IMR-90 (cell line): ENCODE measurements around the gene STMN3. TPM values are rescaled to one million over a fixed set of nuclear protein-coding genes. Genes with fewer than 3 reads are reported as not detected.

Experiments
- ATAC-seq: fragments of 200-7000 bp; cut with Tn5 transposase; 2 replicates; pipeline ENCODE4 v1.9.1; 2020; ENCODE audit warnings: low read depth, mild to moderate bottlenecking, moderate library complexity
- BruUV-seq: library from RNA; stranded (reverse); fragments of 400-500 nt; replicated peaks from 2 replicates; lab custom pipeline; 2021; lab: Mats Ljungman, UMichigan
- CTCF ChIA-PET: fragments of 300-600 bp; formaldehyde crosslinking; extraction: SDS; loops from one replicate; lab custom pipeline; 2021; ENCODE audit warnings: antibody characterized with exemption; lab: Yijun Ruan, JAX
- POLR2A ChIA-PET: fragments of 300-600 bp; sonication (Branson Sonifier 250); formaldehyde crosslinking; loops from one replicate; lab custom pipeline; 2022; ENCODE audit warnings: antibody characterized with exemption; ENCODE audit not compliant: unreplicated experiment; lab: Charles Lee
- DNase-seq: peaks from one replicate; pipeline ENCODE4 v3.0.0; 2013
- H2AFZ ChIP-seq: replicated peaks from 2 replicates; pipeline ENCODE3; 2013; ENCODE audit warnings: low read length, mild to moderate bottlenecking; ENCODE audit not compliant: poor library complexity
- H2AK5ac ChIP-seq: 2 replicates; pipeline ENCODE4 v1.6.1; 2013; ENCODE audit warnings: low read depth, low read length, inconsistent platforms
- H2AK9ac ChIP-seq: replicated peaks from 2 replicates; pipeline ENCODE3; 2013; ENCODE audit warnings: mild to moderate bottlenecking, low read depth, low read length, moderate library complexity; ENCODE audit not compliant: poor library complexity
- H2BK120ac ChIP-seq: 2 replicates; pipeline ENCODE4 v1.6.1; 2013; ENCODE audit warnings: low read depth, low read length, inconsistent platforms
- H2BK15ac ChIP-seq: 3 replicates; pipeline ENCODE4 v1.6.1; 2013; ENCODE audit warnings: low read depth, low read length, inconsistent platforms
- H2BK20ac ChIP-seq: 2 replicates; pipeline ENCODE4 v1.6.1; 2013; ENCODE audit warnings: low read depth, mild to moderate bottlenecking, inconsistent platforms, low read length, moderate library complexity
- H2BK5ac ChIP-seq: 2 replicates; pipeline ENCODE4 v1.6.1; 2013; ENCODE audit warnings: mild to moderate bottlenecking, low read depth, low read length, inconsistent platforms; ENCODE audit not compliant: poor library complexity, severe bottlenecking
- H3K14ac ChIP-seq: replicated peaks from 2 replicates; pipeline ENCODE4 v1.6.1; 2013; ENCODE audit warnings: low read depth, low read length, inconsistent platforms
- H3K18ac ChIP-seq: 2 replicates; pipeline ENCODE4 v1.6.1; 2013; ENCODE audit warnings: low read depth, low read length, control low read depth
- H3K23ac ChIP-seq: 2 replicates; pipeline ENCODE4 v1.6.1; 2013; ENCODE audit warnings: low read depth, low read length, inconsistent platforms
- H3K27ac ChIP-seq: 2 replicates; pipeline ENCODE4 v1.5.1; 2013; ENCODE audit warnings: mild to moderate bottlenecking, control low read depth, low read length; ENCODE audit not compliant: insufficient read depth
- H3K27me3 ChIP-seq: 2 replicates; pipeline ENCODE4 v1.6.1; 2013; ENCODE audit warnings: low read length; ENCODE audit not compliant: control insufficient read depth, insufficient read depth
- H3K36me3 ChIP-seq: 2 replicates; pipeline ENCODE4 v1.6.1; 2013; ENCODE audit warnings: low read length, mixed read lengths; ENCODE audit not compliant: control insufficient read depth, insufficient read depth
- H3K4ac ChIP-seq: 2 replicates; pipeline ENCODE4 v1.6.1; 2013; ENCODE audit warnings: low read depth, low read length, inconsistent platforms
- H3K4me1 ChIP-seq: 2 replicates; pipeline ENCODE4 v1.6.1; 2013; ENCODE audit warnings: low read length, mixed read lengths; ENCODE audit not compliant: control insufficient read depth, insufficient read depth
- H3K4me2 ChIP-seq: 2 replicates; pipeline ENCODE4 v1.6.1; 2013; ENCODE audit warnings: low read depth, mild to moderate bottlenecking, control low read depth, low read length, moderate library complexity
- H3K4me3 ChIP-seq: 2 replicates; pipeline ENCODE4 v1.5.1; 2013; ENCODE audit warnings: low read depth, mild to moderate bottlenecking, control low read depth, low read length, moderate library complexity; ENCODE audit not compliant: insufficient read depth
- H3K56ac ChIP-seq: 2 replicates; pipeline ENCODE4 v1.6.1; 2013; ENCODE audit warnings: low read length, inconsistent platforms; ENCODE audit not compliant: insufficient read depth; ENCODE audit errors: extremely low read depth
- H3K79me1 ChIP-seq, 2 experiments: 2 replicates each; pipeline ENCODE4 v1.6.1; 2013; ENCODE audit warnings: low read length in 2 of 2, inconsistent platforms in 1 of 2, low read depth in 1 of 2
- H3K9ac ChIP-seq: 2 replicates; pipeline ENCODE4 v1.6.1; 2013; ENCODE audit warnings: low read depth, low read length, control low read depth
- H3K9me1 ChIP-seq: 2 replicates; pipeline ENCODE4 v1.6.1; 2013; ENCODE audit warnings: low read length, inconsistent platforms; ENCODE audit not compliant: insufficient read depth
- H3K9me3 ChIP-seq: 2 replicates; pipeline ENCODE4 v1.6.1; 2013; ENCODE audit warnings: low read length; ENCODE audit not compliant: control insufficient read depth, insufficient read depth
- H4K20me1 ChIP-seq: 2 replicates; pipeline ENCODE4 v1.6.1; 2013; ENCODE audit warnings: low read length, inconsistent platforms; ENCODE audit not compliant: insufficient read depth
- H4K5ac ChIP-seq: 2 replicates; pipeline ENCODE4 v1.6.1; 2013; ENCODE audit warnings: mild to moderate bottlenecking, low read depth, low read length, control low read depth
- H4K8ac ChIP-seq, 2 experiments: 2 replicates each; pipeline ENCODE4 v1.6.1; 2013; ENCODE audit warnings: low read depth in 2 of 2, low read length in 2 of 2, control low read depth in 1 of 2, inconsistent platforms in 1 of 2
- H4K91ac ChIP-seq: 2 replicates; pipeline ENCODE4 v1.6.1; 2013; ENCODE audit warnings: low read depth, low read length, inconsistent platforms; ENCODE audit not compliant: insufficient read depth
- CEBPB ChIP-seq: IDR thresholded peaks from 2 replicates; pipeline ENCODE4 v1.6.1; 2012; ENCODE audit warnings: low read depth, low read length, improper control_type of control experiment
- CHD1 ChIP-seq: IDR thresholded peaks from 2 replicates; pipeline ENCODE4 v1.6.1; 2012; ENCODE audit warnings: low read depth, low read length, improper control_type of control experiment
- FOS ChIP-seq: fragments of 150-350 bp; IDR thresholded peaks from 2 replicates; pipeline ENCODE4 v1.6.1; 2016; ENCODE audit warnings: low read depth, low read length
- MAFK ChIP-seq: IDR thresholded peaks from 2 replicates; pipeline ENCODE4 v1.6.1; 2012; ENCODE audit warnings: low read depth, low read length, improper control_type of control experiment
- MXI1 ChIP-seq: IDR thresholded peaks from 2 replicates; pipeline ENCODE4 v1.6.1; 2012; ENCODE audit warnings: low read depth, mild to moderate bottlenecking, low read length, moderate library complexity, borderline replicate concordance
- POLR2A ChIP-seq: IDR thresholded peaks from 2 replicates; pipeline ENCODE4 v1.6.1; 2012; ENCODE audit warnings: mild to moderate bottlenecking, low read depth, low read length
- RAD21 ChIP-seq: IDR thresholded peaks from 2 replicates; pipeline ENCODE4 v1.6.1; 2012; ENCODE audit warnings: low read length, improper control_type of control experiment
- RCOR1 ChIP-seq: IDR thresholded peaks from 2 replicates; pipeline ENCODE4 v1.6.1; 2012; ENCODE audit warnings: mild to moderate bottlenecking, low read length, improper control_type of control experiment; ENCODE audit not compliant: insufficient replicate concordance
- WGBS, 2 experiments: methylation state at CpG; one replicate each; pipeline versions ENCODE4 v1.1.5 to v1.1.7; 2013; ENCODE audit warnings: missing lambda C conversion rate in 2 of 2; ENCODE audit not compliant: insufficient read length in 1 of 2; ENCODE audit errors: extremely low coverage in 2 of 2; 5-methylcytosine and 5-hydroxymethylcytosine counted together
- dilution Hi-C: fragments of 300-500 bp; cut with HindIII; formaldehyde crosslinking; loops from one replicate; pipeline ENCODE4 v1.14.3; 2018; ENCODE audit warnings: low sequenced_read_pairs; ENCODE audit not compliant: unreplicated experiment
- in situ Hi-C: fragments of 300-500 bp; cut with MboI; formaldehyde crosslinking; loops from 3 replicates; pipeline ENCODE4 v1.14.3; 2019; ENCODE audit warnings: low sequenced_read_pairs, inconsistent platforms, mixed read lengths
- intact Hi-C: fragments of 100-400 bp; cut with micrococcal nuclease; formaldehyde crosslinking; loops from 2 replicates; pipeline ENCODE4 v1.10.0; 2022
- polyA plus RNA-seq, 3 experiments: library from polyadenylated mRNA; depleted of rRNA; stranded (reverse); fragments of >200 nt; gene quantifications; 2 replicates each; pipeline ENCODE4 v1.2.3, GENCODE V29; 2012; ENCODE audit warnings: low replicate concordance in 1 of 3
- total RNA-seq: library from RNA; depleted of rRNA; stranded (reverse); fragments of >200 nt; gene quantifications from 2 replicates; pipeline ENCODE4 v1.2.3, GENCODE V29; 2012
- TF ChIP-seq, protein P1 (sequence below): fragments of 150-350 bp; IDR thresholded peaks from 2 replicates; pipeline ENCODE4 v1.6.1; 2017; ENCODE audit warnings: mild to moderate bottlenecking, antibody characterized with exemption, low read length, low read depth

Gene STMN3
- total and polyA plus RNA-seq, 2 of the 4 experiments (the other 2 are of a cell fraction): 20.3 to 62.3 TPM

DNA sequence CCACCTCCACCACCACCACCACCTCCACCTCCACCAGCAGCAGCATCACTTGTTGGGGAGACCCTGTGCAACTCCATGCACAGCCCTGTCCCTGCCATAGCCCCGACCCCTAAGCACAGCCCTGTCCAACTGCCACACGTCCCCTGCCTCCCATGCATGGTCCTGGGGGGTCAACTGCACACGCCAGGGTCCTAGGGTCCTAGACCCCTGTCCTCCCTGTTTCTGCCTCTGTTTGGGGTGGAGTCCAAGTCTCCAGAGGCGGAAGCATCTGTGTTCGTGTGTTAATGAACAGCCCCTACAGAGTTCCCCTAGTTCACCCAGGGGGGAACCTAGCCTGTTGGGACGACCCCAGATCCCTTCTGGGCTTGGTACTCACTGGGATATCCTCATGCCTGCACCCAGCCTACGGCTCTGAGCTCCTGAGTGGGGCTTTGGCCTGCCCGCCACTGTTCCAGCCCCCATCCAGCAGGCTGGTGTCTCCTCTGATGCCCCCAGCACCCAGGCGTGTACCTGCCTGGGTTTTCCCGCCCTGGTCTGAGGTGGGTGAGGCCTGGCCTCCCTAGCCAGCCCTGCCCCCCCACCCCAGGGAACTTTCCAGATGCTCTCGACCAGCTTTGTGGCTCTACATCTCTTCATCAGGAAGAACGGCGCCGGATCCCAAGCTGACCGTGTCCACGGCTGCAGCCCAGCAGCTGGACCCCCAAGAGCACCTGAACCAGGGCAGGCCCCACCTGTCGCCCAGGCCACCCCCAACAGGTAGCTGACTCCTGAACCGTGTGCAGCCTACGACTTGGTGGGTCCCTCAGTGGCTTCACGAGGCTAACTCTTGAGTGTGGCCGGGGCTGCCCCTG is 40.7 kb upstream of the STMN3 start:
- Histone ChIP-seq H3K36me3 (peaks cover 13% of the 10 kb centered on the region; the same call in 1 of the 2 replicates), H4K8ac (no peak overlapping the region), H3K27me3 (no peaks in the 10 kb centered on the region), H2AK9ac (no peak overlapping the region), H3K4me1 (peaks cover 13% of the 10 kb centered on the region), H4K20me1 (no peaks in the 10 kb centered on the region), H2AK5ac (no peak overlapping the region), H2BK5ac (no peak overlapping the region), H3K9me1 (no peaks in the 10 kb centered on the region), H2BK120ac (no peak overlapping the region), H2BK15ac (no peak overlapping the region), H3K4ac (no peak overlapping the region), H2AFZ (peak overlapping the region; percentile 32), H4K5ac (no peak overlapping the region), H4K91ac (no peak overlapping the region), H3K9ac (no peak overlapping the region), H3K27ac (no peak overlapping the region), H3K56ac (no peak overlapping the region), H2BK20ac (no peak overlapping the region), H3K4me3 (no peak overlapping the region), H3K18ac (no peak overlapping the region), H3K79me1 (peaks cover 8 to 26% of the 10 kb centered on the region in 2 experiments; a peak in 3 of 4 replicates), H3K14ac (no peak overlapping the region), H3K4me2 (no peak overlapping the region), H3K23ac (no peak overlapping the region), H3K9me3 (no peaks in the 10 kb centered on the region)
- intact Hi-C loops (no loop called here), dilution Hi-C loops (no loop called here), in situ Hi-C loops (no loop called here)
- CTCF ChIA-PET: no interaction called here
- WGBS, 2 experiments: 93% methylated on average over 11 of the region's 21 CpGs; no CpG with 5 or more reads in 1 of the 2 experiments
- ATAC-seq (no peak), DNase-seq (no peak)
- POLR2A ChIA-PET: interaction anchor here (1.2 kb wide), 1 partner anchor 14 kb away, joined by 4 read pairs; the partner anchor contains the start of genes ARFRP1 and ZGPAT
- BruUV-seq: no TSS peak
- TF ChIP-seq RAD21: no peak
- TF ChIP-seq MAFK: no peak
- TF ChIP-seq, protein P1, sequence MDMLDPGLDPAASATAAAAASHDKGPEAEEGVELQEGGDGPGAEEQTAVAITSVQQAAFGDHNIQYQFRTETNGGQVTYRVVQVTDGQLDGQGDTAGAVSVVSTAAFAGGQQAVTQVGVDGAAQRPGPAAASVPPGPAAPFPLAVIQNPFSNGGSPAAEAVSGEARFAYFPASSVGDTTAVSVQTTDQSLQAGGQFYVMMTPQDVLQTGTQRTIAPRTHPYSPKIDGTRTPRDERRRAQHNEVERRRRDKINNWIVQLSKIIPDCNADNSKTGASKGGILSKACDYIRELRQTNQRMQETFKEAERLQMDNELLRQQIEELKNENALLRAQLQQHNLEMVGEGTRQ: no peak
- TF ChIP-seq CHD1: no peak
- no peak for TF ChIP-seq MXI1
- TF ChIP-seq CEBPB: no peak
- no peak; the same call in 1 of the 2 replicates for TF ChIP-seq POLR2A
- TF ChIP-seq FOS: no peak
- TF ChIP-seq RCOR1: no peak
